COLO668 (cell line): Measurements from ENCODE around the gene FARP1.

Source experiments
- DNase-seq: peaks from one replicate; lab custom pipeline; 2025; ENCODE audit not compliant: unreplicated experiment; lab: John Stamatoyannopoulos, UW

FARP1 gene

DNA sequence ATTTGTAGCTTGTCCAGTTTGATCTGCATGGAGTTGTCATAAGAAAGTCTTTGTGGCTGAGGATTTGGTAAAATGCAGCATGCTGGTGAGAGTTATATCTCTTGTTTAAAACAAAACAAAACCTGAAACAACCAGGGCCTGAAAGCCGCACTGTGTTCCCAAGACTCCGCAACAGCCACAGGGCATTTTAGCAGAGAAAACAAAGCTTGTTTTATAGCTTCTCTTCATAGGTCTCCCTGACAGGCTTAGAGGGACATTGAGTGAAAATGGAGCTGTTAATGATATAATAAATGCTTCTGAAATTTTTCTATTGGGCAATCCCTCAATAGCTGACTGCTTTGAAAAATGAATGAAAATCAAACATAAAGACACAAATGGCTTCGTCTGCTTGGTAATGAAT lies 182.8 kb downstream of the FARP1 start:
- no peak for DNase-seq

- no peak for DNase-seq
Measured at GRCh38 chr13:98326291-98326690, 183.4 kb downstream of the FARP1 start.

DNA sequence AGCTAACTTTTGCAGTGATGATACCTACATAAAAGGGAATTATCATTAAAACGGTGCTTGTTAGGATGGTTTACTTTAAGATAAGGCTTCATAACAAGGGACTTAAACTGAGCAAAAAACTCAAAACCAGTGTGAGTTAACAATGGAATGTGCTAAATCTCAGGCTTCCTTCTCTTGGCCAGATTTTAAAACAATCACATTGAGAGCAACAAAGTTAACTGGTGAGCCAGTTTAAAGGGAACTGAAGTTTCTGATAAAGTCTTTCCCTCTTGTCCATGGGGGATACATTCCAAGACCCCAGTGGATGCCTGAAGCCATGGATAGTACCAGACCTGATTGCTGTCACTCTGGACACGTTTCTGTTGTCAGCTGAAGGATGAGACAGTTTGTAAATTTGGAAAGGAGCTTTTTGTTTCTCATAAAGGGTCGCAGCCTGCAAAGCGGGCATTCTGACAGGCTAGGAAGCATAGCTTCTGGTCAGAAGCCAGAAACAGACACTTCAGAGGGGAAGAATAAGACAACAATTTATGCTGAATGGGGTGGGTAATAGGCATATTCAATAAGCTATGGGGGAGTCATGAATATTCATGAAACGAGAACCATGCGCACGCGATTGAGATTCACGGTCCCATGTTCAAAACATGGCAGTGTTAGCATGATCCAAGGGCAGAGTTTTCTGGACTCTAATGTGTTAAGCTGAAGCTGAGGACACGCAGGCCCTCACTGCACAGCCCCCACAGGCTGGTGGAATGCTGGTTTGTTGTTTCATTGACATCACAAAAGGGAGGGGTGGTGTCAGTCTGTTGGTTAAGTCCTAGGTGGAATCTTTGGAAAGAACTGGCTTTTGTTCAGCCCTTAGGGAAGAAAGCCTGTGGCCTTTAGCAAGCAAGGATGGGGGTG lies 184.7 kb downstream of the FARP1 start:
- DNase-seq = no peak

DNA sequence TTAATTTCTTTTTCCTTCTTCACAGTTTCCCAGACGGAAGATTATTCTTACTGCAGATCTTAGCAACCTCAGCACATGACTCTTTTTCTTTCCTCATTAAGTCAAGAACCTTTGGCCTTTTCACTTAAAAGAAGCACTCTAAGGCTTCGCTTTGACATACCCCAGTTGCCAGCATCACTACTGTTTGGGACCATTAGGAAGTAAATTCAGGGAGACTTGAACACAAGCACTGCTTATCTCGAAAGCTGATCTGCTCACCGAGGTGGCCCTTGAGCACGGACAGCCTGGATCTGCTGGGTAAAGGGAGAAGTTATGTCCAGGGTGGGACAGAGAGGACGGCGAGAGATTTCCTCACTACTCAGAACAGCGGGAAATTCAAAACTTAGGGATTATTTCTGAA lies 185.6 kb downstream of the FARP1 start:
- no peak for DNase-seq

GRCh38 chr13:98332222-98332621 lies 189.3 kb downstream of the FARP1 start:
- no peak for DNase-seq

DNA sequence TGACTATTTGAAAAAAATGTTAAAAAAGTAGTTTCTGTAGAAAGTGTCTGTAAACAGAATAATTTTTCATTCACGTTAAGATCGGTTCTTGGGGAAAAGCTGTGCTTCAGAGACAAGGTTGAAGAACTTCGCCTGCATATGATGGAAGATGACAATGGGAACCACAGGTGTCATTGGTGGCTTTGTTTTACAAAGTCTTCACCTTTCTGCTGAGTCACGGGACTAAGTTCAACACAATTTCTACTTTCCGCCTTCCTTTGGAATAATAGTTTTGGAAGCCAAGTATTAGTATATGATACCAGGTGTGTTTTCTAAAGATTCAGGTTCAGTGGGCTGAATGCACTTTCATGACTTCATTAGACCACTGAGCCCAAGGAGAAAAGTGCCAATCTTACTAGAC lies 189.8 kb downstream of the FARP1 start:
- DNase-seq = no peak

- no peak for DNase-seq
Measured at GRCh38 chr13:98333486-98333885, 190.6 kb downstream of the FARP1 start.

DNA sequence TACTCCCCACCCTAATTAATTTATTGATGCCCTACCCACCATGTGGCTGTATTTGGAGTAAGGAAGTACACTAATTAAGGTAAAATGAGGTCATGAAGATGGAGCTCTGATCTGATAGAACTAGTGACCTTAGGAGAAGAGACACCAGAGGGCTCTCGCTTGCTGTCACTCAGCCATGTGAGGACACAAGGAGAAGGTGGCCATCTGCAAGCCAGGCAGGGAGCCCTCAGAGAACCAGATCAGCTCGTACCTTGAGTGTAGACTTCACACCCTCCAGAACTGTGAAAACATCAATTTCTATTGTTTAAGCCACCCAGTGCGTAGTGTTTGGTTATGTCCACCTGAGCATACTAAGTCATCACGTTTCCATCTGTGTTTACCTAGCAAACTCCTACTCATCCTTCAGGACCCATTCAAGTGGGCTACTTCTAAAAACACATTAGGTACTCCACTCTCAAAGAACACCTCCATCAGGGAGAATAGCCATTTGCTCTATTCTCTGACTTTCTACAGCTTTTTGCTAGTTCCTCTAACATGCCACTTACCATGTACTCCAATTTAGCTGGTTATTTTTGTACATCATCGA lies 191.8 kb downstream of the FARP1 start:
- no peak for DNase-seq

- no peak for DNase-seq
Measured at GRCh38 chr13:98335721-98336120, 192.8 kb downstream of the FARP1 start.

- no peak for DNase-seq
Measured at GRCh38 chr13:98338310-98338709, 195.4 kb downstream of the FARP1 start.

DNA sequence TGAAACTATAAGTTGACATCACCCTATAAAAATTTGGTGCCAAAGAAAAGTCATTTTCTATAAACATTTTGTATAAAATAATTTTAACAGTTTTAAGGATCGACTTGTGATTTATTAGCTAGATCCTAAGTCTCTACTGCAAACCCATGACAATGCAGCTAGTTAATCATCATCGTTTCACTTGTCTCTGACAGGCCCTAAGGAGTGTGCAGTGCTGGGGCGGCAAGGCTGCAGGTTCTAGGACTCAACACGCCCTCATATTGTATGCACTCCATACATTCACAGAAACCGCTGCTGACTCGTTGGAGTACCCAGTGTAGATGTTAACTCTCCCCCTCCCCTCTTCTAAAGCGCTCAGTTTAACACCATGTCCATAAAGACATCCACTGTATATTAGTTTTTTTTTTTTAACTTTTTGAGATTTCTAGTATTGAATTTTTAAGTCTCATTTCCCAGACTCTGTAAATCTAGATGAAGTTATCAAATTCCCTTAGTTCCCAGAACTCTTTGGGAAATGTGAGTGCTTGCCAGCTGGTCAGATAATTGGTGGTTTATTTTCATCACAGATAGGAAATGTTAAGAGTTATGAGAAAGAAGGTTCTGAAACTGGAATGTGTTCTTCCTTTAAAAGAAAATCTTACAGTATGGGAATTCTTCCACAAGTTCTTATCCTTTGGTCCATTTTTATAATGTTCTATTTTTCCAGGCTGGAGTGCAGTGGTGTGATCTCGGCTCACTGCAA lies 197.0 kb downstream of the FARP1 start:
- no peak for DNase-seq

DNA sequence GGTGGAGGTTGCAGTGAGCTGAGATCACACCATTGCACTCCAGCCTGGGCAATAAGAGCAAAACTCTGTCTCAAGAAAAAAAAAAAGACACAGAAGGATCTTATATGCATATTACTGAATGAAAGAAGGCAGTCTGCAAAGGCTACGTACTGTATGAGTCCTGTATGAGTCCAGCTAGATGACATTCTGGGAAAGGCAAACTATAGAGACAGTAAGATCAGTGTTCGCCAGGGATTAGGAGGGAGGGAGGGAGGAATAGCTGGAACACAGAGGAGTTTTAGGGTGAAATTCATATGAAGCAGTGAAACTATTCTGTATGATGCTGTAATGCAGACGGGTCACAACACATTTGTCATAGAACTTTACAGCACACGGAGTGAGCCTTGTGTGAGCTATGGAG lies 200.1 kb downstream of the FARP1 start:
- no peak for DNase-seq

DNA sequence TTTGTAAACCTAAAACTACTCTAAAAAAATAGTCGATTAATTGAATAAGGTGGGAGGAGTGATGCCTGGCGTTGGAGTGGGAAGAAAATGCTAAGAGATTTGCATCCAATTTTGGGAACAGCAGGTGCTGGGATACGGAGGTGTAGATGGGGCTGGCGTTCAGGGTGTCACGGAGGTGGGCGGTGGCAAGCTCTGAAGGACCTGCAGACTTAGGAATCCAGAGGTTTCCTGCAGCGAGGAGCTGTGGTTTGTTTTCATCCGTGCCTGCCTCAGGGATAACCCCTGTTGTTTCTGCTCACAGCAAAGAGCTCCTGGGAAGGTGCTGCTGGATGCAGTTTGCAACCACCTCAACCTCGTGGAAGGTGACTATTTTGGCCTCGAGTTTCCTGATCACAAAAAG lies 200.6 kb downstream of the FARP1 start:
- DNase-seq = no peak

- DNase-seq = no peak
Measured at GRCh38 chr13:98344392-98344791, 201.5 kb downstream of the FARP1 start.

- DNase-seq = no peak
Measured at GRCh38 chr13:98345107-98345935, 202.4 kb downstream of the FARP1 start.

DNA sequence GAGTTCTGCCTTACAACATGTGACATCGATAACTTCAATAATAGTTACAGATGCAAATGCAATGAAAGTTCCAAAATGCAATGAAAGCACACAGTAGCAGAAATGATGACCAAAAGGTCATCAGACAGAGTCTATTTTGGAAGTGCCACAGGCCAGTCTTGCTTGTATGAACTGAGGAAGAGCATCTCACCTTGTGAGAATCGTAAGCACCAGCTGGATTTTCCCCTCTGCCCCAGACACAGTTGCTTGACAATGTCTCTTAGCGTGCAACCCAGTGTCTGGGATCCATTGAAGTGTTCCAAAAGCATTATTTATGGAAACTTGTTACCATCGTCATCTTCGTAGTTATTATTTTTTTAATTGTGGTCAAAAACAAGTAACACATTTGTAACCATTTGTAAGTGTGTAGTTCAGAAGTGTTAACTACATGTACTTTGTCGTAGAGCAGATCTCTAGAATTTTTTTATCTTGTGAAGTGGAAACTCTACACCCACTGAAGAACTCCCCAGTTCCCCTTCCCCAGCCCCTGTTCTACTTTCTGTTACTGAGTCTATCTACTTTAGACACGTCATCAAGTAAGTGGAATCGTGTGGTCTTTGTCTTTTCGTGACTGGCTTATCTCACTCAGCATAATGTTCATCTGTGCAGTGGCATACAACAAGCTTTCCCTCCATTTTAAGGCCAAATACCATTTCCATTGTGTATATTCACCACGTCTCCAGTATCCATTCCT lies 204.2 kb downstream of the FARP1 start:
- no peak for DNase-seq

GRCh38 chr13:98347756-98348155 lies 204.9 kb downstream of the FARP1 start:
- DNase-seq = no peak

DNA sequence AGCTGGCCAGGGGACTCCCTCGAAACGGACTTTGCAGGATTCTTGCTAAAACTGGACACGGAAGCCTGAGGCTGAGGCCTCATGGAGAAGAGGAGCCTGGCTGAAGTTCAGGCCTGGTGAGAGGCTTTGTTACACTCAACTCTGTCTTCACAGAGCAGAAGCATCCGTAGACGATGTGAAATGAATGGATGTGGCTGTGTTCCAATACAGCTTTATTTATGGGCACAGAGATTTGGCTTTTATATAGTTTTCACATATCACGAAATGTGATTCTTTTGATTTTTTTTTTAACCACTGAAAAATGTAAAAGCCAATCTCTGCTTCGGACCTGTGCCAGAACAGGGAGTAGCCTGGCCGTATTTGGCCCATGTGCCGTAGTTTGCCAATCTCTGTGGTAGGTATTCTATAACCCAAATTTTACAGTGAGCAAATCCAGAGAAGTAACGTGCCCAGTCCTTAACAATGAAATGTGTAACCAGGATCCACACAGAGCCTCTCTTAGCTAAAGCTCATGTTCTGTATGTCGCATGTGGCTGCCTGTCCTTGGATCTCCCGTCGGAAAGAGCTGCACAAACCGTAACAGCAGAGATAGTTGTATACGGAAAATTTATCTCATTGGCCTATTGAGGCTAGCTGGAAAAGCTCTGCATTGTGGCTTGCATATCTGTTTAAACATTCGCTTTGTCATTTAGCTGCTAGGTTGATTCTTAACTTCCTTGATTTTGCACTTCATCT lies 205.7 kb downstream of the FARP1 start:
- no peak for DNase-seq

GRCh38 chr13:98349731-98350305 lies 206.9 kb downstream of the FARP1 start:
- peak; percentile 51 for DNase-seq
